Hepatocyte (in vitro differentiated cells): ENCODE data around the gene BROX. TPM values are rescaled to one million over a fixed set of nuclear protein-coding genes. Genes with fewer than 3 reads are reported as not detected.

Experiments used
- DNase-seq: peaks from one replicate; pipeline ENCODE4 v3.0.0-alpha.2; 2016; ENCODE audit warnings: low spot score
- H2AFZ ChIP-seq: fragments of 200-600 bp; sonication (generic); 2 replicates; pipeline ENCODE4 v1.6.0; 2016; ENCODE audit warnings: antibody characterized with exemption, mild to moderate bottlenecking
- H3K27ac ChIP-seq: fragments of 200-600 bp; sonication (generic); 2 replicates; pipeline ENCODE4 v1.5.1; 2016; ENCODE audit warnings: mild to moderate bottlenecking
- H3K27me3 ChIP-seq: fragments of 200-600 bp; sonication (generic); 2 replicates; pipeline ENCODE4 v1.6.1; 2016
- H3K36me3 ChIP-seq: fragments of 200-600 bp; sonication (generic); replicated peaks from 2 replicates; pipeline ENCODE4 v1.5.1; 2016; ENCODE audit warnings: low read depth; ENCODE audit not compliant: insufficient read depth
- H3K4me1 ChIP-seq: fragments of 200-600 bp; sonication (generic); 2 replicates; pipeline ENCODE4 v1.5.1; 2016; ENCODE audit warnings: mild to moderate bottlenecking, moderate library complexity; ENCODE audit not compliant: insufficient read depth
- H3K4me2 ChIP-seq: fragments of 200-600 bp; sonication (generic); 2 replicates; pipeline ENCODE4 v1.6.0; 2016
- H3K4me3 ChIP-seq: fragments of 200-600 bp; sonication (generic); 2 replicates; pipeline ENCODE4 v1.5.1; 2016; ENCODE audit warnings: mild to moderate bottlenecking
- H3K79me2 ChIP-seq: fragments of 200-600 bp; sonication (generic); 2 replicates; pipeline ENCODE4 v1.6.0; 2017; ENCODE audit warnings: mild to moderate bottlenecking
- H3K9me2 ChIP-seq: fragments of 200-600 bp; sonication (generic); replicated peaks from 2 replicates; pipeline ENCODE4 v1.6.0; 2017; ENCODE audit warnings: mild to moderate bottlenecking; ENCODE audit not compliant: insufficient read depth
- H3K9me3 ChIP-seq: fragments of 200-600 bp; sonication (generic); 2 replicates; pipeline ENCODE4 v1.5.1; 2016; ENCODE audit warnings: low read depth, mild to moderate bottlenecking
- H4K20me1 ChIP-seq: fragments of 200-600 bp; sonication (generic); 2 replicates; pipeline ENCODE4 v1.6.0; 2016; ENCODE audit warnings: mild to moderate bottlenecking; ENCODE audit not compliant: insufficient read depth, poor library complexity, severe bottlenecking
- EZH2 ChIP-seq: fragments of 200-600 bp; sonication (generic); IDR thresholded peaks from 2 replicates; pipeline ENCODE4 v1.6.1; 2016; ENCODE audit warnings: antibody characterized with exemption, mild to moderate bottlenecking, borderline replicate concordance
- EZH2phosphoT487 ChIP-seq: fragments of 200-600 bp; sonication (generic); IDR thresholded peaks from one replicate; pipeline ENCODE4 v1.6.1; 2018; ENCODE audit warnings: antibody characterized with exemption, mild to moderate bottlenecking, low read depth, moderate library complexity; ENCODE audit not compliant: unreplicated experiment, severe bottlenecking
- WGBS: methylation state at CpG from one replicate; pipeline ENCODE4 v1.1.6; 2016; ENCODE audit warnings: low lambda C conversion rate; ENCODE audit errors: missing lambda C conversion rate; 5-methylcytosine and 5-hydroxymethylcytosine counted together
- polyA plus RNA-seq: library from polyadenylated mRNA; unstranded; fragments of >200 nt; fragmentation: Nextera tagmentation; extraction: Ambion mirVana; gene quantifications from 2 replicates; pipeline ENCODE4 v1.2.1, GENCODE V29; 2016
- total RNA-seq: library from RNA; depleted of rRNA; stranded (reverse); fragments of >200 nt; gene quantifications from 2 replicates; pipeline ENCODE4 v1.2.3, GENCODE V29; 2014
- TF ChIP-seq, protein P1 (sequence below): fragments of 200-600 bp; sonication (generic); IDR thresholded peaks from 2 replicates; pipeline ENCODE4 v1.5.1; 2016; ENCODE audit warnings: antibody characterized with exemption, mild to moderate bottlenecking; ENCODE audit not compliant: poor library complexity

Gene BROX
- total and polyA plus RNA-seq, 2 experiments from 2014 or later = 19.4 to 53.8 TPM

DNA sequence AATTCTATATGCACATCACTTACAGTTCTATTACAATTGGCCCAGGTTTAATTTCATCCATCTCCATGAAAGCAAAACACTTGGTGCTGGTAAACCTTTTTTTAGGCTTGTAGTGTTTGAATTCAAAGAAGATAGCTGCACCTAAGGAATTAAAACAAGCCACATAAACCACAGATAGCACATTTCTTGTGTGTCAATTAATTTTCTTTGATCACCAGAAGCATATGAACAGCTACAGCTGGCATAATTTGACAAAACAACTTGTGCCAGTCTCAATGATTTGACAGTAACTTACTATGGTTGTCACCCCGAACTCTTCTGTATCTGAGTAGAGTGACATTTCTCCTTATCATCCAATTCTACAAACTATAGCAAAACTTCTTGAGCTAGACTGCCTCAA, 42.3 kb upstream of the BROX start:
- H3K36me3 ChIP-seq = no peaks in the 10 kb centered on the region
- H3K9me3 ChIP-seq = no peaks in the 10 kb centered on the region
- TF ChIP-seq, protein P1, sequence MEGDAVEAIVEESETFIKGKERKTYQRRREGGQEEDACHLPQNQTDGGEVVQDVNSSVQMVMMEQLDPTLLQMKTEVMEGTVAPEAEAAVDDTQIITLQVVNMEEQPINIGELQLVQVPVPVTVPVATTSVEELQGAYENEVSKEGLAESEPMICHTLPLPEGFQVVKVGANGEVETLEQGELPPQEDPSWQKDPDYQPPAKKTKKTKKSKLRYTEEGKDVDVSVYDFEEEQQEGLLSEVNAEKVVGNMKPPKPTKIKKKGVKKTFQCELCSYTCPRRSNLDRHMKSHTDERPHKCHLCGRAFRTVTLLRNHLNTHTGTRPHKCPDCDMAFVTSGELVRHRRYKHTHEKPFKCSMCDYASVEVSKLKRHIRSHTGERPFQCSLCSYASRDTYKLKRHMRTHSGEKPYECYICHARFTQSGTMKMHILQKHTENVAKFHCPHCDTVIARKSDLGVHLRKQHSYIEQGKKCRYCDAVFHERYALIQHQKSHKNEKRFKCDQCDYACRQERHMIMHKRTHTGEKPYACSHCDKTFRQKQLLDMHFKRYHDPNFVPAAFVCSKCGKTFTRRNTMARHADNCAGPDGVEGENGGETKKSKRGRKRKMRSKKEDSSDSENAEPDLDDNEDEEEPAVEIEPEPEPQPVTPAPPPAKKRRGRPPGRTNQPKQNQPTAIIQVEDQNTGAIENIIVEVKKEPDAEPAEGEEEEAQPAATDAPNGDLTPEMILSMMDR = no peak
- no peak for TF ChIP-seq EZH2
- TF ChIP-seq EZH2phosphoT487 = no peak

DNA sequence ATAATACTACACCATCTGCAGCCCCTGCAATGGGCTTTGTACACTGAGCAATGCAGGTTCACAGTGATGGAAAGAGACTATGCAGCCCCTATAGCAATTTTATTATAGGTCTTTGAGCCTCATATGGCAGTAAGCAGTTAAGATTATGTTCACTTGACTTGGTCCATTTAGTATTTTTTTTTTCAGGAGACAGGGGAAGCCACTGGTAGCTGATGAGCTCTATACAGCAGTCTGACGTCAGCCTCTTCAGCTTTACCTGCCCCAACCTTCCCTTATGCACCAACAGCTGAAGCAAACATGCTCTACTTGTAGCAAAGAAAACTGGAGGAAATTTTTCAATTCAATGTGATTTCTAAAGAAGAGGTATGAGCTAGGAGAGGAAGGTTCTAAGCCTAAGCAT, 32.3 kb upstream of the BROX start:
- TF ChIP-seq EZH2phosphoT487 (no peak), EZH2 (no peak)
- TF ChIP-seq, protein P1 = no peak
- H3K79me2 ChIP-seq = no peaks in the 10 kb centered on the region

More for the DNA sequence above, 42.3 kb upstream of the BROX start:
- 100% methylated on average over 1 of the region's 1 CpG for WGBS
- H4K20me1 ChIP-seq = no peaks in the 10 kb centered on the region
- DNase-seq = no peak
- H3K4me1 ChIP-seq = no peaks in the 10 kb centered on the region
- H3K4me3 ChIP-seq = no peak overlapping the region
- H3K9me2 ChIP-seq = no peaks in the 10 kb centered on the region
- H3K4me2 ChIP-seq = no peak overlapping the region
- H3K79me2 ChIP-seq = no peaks in the 10 kb centered on the region
- H3K27ac ChIP-seq = no peak overlapping the region
- H2AFZ ChIP-seq = no peak overlapping the region
- H3K27me3 ChIP-seq = no peaks in the 10 kb centered on the region

DNA sequence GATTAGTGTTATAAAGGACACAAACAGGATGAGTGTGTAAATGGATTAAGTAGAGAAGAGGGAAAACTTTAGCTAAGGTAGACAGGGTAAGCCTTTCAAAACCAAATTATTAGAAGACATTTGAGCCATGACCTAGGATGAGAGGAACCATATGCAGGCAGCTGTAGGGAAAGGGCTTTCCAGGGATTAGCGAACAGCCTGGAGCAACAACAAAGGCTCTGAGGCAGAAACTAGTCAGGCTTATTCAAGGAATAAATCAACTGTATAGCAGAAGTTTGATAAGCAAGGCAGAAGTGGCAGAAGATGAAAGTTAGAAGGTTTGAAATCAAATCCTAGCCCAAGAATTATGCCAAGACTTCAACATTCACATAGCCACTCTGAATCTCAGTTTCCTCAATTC, 21.3 kb upstream of the BROX start:
- Histone ChIP-seq H3K4me1 (no peaks in the 10 kb centered on the region), H3K79me2 (peaks cover 4% of the 10 kb centered on the region), H2AFZ (no peak overlapping the region), H3K9me2 (no peaks in the 10 kb centered on the region), H3K9me3 (no peaks in the 10 kb centered on the region), H4K20me1 (no peaks in the 10 kb centered on the region), H3K27me3 (no peaks in the 10 kb centered on the region), H3K36me3 (no peaks in the 10 kb centered on the region), H3K4me3 (no peak overlapping the region), H3K4me2 (no peak overlapping the region), H3K27ac (no peak overlapping the region)
- no peak for DNase-seq
- 79% methylated on average over 1 of the region's 1 CpG for WGBS
- TF ChIP-seq EZH2 (no peak), EZH2phosphoT487 (no peak)
- TF ChIP-seq, protein P1 = no peak

More for the DNA sequence above, 32.3 kb upstream of the BROX start:
- no peak overlapping the region for H3K27ac ChIP-seq
- no peaks in the 10 kb centered on the region for H3K9me2 ChIP-seq
- H3K4me1 ChIP-seq = no peaks in the 10 kb centered on the region
- H3K9me3 ChIP-seq = no peaks in the 10 kb centered on the region
- no peak overlapping the region for H2AFZ ChIP-seq
- no peak overlapping the region for H3K4me2 ChIP-seq
- H3K4me3 ChIP-seq = no peak overlapping the region
- H4K20me1 ChIP-seq = no peaks in the 10 kb centered on the region
- 96% methylated on average over 1 of the region's 1 CpG for WGBS
- H3K27me3 ChIP-seq = no peaks in the 10 kb centered on the region
- no peak for DNase-seq
- no peaks in the 10 kb centered on the region for H3K36me3 ChIP-seq

DNA sequence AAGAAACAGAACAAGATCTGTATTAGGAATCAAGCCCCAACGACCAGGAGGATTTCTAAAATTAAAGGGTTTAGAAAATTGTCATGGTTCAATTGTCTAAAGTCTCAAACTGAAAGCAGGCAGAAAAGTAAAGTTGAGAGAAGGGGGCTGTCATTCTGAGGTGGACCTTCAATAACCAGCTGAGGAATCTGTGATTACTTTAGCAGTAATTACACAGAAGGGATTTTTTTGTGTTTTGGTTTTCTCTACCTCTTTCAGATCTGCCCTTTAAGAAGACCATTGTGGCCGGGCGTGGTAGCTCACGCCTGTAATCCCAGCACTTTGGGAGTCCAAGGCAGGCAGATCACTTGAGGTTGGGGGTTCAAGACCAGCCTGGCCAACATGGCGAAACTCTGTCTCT, 17.4 kb upstream of the BROX start:
- Histone ChIP-seq H3K36me3 (no peaks in the 10 kb centered on the region), H3K27ac (no peak overlapping the region), H3K4me1 (no peaks in the 10 kb centered on the region), H3K9me3 (no peaks in the 10 kb centered on the region), H3K9me2 (no peaks in the 10 kb centered on the region), H3K4me3 (no peak overlapping the region), H3K4me2 (no peak overlapping the region), H3K79me2 (peaks cover 8% of the 10 kb centered on the region), H4K20me1 (no peaks in the 10 kb centered on the region), H3K27me3 (no peaks in the 10 kb centered on the region), H2AFZ (no peak overlapping the region)
- no peak for DNase-seq
- TF ChIP-seq EZH2phosphoT487 = no peak
- TF ChIP-seq EZH2 = no peak
- TF ChIP-seq, protein P1 = no peak
- 87% methylated on average over 5 of the region's 5 CpGs for WGBS
